RKO (cell line): Measurements from ENCODE around the gene ATP1A3.
"Not testable (repeated sequence)": the region's sequence is repeated elsewhere in the genome, so short reads cannot be mapped to it uniquely, and the experiment has no call there.

Experiments
- DNase-seq: peaks from one replicate; pipeline ENCODE4 v3.0.0-alpha.2; 2016; ENCODE audit warnings: low spot score

The ATP1A3 gene

GRCh38 chr19:41945135-41945766 lies 48.8 kb downstream of the ATP1A3 start:
- DNase-seq = no peak

GRCh38 chr19:41944336-41944735 lies 49.7 kb downstream of the ATP1A3 start:
- no peak for DNase-seq

- no peak for DNase-seq
These were observed 52.4 kb downstream of the ATP1A3 start for GRCh38 chr19:41941410-41942202.

DNA sequence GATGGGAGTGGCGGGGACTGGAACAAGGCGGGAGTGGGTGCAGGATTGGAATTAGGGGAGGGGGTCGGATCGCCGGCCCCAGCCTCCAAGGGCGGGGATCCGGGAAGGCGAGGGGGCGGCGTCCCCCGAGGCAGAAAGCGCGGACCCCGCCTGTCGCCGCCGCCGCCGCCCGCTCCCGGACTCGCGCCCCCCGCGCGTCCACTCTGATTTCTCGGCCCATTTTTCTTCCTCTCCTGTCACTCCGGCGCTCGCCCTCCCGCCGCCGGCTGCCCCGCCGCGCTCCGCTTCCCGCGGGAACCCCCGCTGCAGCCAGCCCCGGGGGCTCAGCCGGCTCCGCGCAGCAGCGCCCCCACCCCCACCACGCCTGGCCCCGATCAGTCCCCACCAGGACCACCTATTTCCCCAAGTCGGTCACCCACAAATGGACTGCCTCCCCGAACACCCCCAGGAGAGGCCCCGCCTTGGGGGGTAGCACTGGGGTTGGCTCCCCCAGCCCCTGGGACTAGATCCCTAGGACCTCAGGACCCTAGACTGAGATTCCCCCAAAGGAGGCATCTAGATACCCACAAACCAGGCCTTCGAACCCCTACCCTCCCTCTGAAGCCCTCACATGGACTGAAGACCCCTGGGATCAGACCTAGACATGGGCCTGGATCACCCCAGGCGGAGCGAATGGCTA lies 53.2 kb downstream of the ATP1A3 start:
- DNase-seq = no peak

DNA sequence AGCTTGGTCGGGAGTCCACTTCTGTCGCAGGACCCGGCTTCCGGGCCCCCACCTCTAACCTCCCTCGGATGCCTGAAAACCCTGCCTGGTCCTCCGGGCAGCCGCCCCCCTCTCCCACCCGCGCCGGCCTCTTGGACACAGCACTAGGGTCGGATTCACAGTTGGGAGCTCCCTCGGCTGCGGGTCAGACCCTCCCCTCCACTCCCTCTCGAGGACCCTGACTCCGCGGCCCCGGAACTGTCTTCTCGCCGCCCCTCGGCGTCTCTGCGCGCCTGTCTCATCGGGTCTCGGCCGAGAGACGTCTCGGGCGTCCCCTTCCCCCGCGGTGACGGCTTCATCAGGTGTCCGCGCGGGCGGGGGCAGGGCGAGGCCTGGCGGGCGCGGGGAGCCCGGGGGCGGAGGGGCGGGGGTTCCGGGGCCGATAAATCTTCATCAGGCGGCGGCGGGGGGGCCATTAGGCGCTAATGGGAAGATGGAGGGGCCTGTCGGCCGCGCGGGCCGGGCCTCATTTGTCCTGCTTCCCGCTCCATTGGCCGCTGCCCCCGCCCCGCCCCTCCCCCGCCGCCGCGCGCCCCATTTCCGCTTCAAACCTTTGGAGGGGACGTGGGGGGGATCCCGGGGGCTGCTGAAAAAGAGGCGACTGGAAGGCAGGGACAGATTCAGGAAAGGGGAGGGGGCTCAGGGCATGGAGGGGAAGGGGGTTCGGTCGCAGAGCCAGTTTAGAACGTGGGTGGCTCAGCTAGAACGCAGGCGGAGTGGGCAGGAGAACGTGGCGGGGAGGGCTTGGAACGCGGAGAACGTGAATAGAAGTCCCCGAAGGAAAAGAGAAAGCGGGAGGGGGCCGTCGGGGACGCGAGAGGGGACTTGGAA lies 53.9 kb downstream of the ATP1A3 start:
- no peak for DNase-seq

GRCh38 chr19:41939209-41939608 lies 54.8 kb downstream of the ATP1A3 start:
- not testable (repeated sequence) for DNase-seq

GRCh38 chr19:41937525-41938468 lies 56.2 kb downstream of the ATP1A3 start:
- no peak for DNase-seq

GRCh38 chr19:41936961-41937360 lies 57.1 kb downstream of the ATP1A3 start:
- no peak for DNase-seq

DNA sequence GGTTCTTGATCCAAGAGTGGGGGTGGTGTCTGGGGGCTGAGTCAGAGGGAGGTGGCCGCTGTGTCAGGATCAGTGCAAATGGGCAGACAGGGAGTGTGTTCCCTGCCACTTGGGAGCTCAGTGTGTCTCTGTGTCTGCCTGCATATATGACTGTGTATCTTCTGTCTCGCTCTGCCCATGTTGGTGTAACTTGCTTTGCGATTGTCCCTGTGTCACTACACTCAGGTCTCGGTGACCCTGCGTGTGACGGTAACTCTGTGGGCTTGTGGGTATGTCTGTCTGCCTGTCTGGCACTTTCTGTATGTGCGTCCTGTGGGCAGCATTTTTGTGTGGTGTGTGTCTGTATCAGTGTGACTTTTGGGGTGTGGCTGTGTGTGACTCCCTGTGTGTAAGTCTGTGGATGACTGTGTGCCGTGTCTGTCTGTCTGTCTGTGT lies 57.6 kb downstream of the ATP1A3 start:
- DNase-seq = no peak

DNA sequence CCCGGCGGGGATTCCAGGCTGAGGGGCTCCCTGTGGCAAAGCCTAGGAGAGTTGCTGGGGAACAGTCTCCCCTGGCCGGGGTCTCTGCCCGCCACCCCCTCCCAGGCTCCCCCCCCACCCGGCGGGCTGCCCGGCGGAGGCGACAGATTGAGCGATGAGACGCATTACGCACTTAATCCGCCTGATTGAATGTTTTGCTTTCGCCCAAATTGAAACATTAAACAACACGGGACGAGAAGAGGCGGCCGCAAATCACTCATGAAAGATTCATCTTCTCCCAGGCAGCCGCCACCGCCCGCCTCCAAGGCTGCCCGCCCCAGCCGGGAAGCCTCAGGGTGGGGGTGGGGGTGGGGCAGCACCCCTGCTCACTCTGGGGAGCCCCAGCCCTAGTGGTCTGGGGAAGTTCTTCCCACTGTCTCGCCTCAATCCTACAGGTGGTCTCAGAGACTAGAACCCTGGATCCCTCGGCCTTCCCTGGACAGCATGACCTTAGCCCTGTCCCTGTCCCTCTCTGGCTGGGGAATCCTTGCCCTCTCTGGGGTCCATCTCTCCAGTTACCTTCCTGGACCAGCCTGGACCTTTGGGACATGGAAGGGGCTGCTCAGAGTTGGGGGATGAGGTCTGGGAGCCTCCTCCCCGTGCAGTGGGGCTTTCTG lies 58.1 kb downstream of the ATP1A3 start:
- DNase-seq = no peak

DNA sequence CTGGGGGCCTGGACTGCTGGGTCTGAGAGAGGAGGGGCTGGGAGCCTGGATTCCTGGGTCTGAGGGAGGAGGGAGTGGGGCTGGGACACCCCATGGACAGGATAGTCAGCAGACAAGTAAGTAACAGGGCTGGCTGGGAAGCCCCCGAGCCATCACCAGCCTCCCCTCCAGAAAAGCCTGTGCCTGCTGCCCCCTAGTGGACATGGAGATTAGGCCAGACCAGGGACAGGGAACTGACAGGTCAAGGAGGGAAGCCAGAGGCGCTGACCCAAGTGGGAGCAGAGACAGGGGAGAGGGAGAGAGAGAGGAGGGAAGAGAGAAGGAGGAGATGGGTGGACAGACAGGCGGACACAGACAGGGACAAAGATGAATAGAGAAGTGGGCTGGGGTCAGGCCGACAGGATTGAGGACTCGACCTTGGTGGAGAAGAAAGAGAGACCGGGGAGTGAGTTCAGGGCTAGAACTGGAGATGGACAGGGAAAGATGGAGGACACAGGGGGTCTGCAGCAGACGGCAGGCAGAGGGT lies 59.1 kb downstream of the ATP1A3 start:
- DNase-seq = peak; percentile 65

DNA sequence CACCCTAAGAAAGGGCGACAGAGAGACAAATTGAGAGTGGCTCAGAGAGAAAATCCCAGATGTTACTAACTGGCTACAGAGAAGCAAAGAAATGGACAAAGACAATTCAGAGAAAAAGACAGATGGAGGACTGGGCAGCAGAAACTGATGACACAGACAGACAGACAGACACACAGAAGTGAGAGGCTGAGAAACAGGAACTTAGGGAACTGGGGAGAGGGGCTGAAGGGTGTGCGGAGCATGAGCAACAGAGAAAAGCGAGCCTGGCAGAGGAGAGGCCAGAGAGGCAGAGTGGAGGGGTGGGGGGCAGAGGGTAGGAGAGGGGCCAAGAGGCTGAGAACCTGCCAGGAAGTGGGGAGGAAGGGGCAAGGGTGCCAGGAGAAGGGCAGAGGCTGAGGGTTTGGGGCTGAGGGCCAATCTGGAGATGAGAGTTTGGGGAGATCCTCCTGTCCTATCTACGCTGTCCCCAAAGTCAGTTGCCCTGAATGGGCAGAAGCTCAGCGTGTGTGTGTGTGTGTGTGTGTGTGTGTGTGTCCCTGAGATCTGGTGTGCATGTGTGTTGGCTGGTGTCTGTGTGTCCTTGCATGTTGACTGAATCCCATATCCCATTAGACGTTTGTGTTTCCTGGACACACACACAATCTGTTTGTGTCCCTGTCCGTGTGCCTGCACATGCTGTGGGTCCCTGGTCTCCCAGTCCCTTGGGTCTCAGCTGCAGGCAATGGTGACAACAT lies 60.2 kb downstream of the ATP1A3 start:
- no peak for DNase-seq

GRCh38 chr19:41932720-41933332 lies 61.2 kb downstream of the ATP1A3 start:
- DNase-seq = no peak

GRCh38 chr19:41932259-41932719 lies 61.7 kb downstream of the ATP1A3 start:
- no peak for DNase-seq

- no peak for DNase-seq
These were observed 63.0 kb downstream of the ATP1A3 start for GRCh38 chr19:41930926-41931592.

DNA sequence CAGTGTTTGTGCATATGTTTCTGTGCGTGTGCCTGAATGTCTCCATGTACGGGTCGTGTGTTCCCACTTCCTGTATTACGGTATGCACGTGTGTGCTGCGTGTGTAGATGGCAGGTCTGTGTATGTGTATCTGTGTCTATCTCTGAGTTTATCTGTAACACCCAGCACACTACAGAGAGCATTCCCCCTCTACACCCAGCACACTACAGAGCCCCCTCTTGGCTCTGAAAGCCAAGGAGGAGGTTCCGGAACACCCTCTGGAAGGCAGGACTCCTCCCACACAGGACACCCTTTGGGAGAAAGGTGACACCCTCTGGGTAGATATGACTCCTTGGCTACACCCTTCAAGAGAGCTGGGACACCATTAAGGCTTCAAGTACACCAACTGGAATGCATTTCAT lies 63.7 kb downstream of the ATP1A3 start:
- DNase-seq = no peak

- no peak for DNase-seq
These were observed 64.4 kb downstream of the ATP1A3 start for GRCh38 chr19:41929536-41930071.
